IPS-15b (cell line): ENCODE results near the gene COL4A1.
"Not testable (repeated sequence)": the region's sequence is repeated elsewhere in the genome, so short reads cannot be mapped to it uniquely, and the experiment has no call there.

Source experiments
- H3K27me3 ChIP-seq: one replicate; pipeline ENCODE4 v1.6.1; 2013; ENCODE audit warnings: low read length; ENCODE audit not compliant: control insufficient read depth, insufficient read depth
- H3K36me3 ChIP-seq: one replicate; pipeline ENCODE4 v1.6.1; 2013; ENCODE audit warnings: low read length; ENCODE audit not compliant: control insufficient read depth, insufficient read depth
- H3K4me1 ChIP-seq: one replicate; pipeline ENCODE4 v1.6.1; 2013; ENCODE audit warnings: mild to moderate bottlenecking, low read length; ENCODE audit not compliant: control insufficient read depth, insufficient read depth
- H3K4me3 ChIP-seq: one replicate; pipeline ENCODE4 v1.5.1; 2013; ENCODE audit warnings: low read depth, low read length
- H3K9ac ChIP-seq: one replicate; pipeline ENCODE4 v1.6.1; 2013; ENCODE audit warnings: low read depth, mild to moderate bottlenecking, low read length
- H3K9me3 ChIP-seq: one replicate; pipeline ENCODE4 v1.6.1; 2013; ENCODE audit warnings: mild to moderate bottlenecking, low read length; ENCODE audit not compliant: control insufficient read depth, insufficient read depth

COL4A1 gene

DNA sequence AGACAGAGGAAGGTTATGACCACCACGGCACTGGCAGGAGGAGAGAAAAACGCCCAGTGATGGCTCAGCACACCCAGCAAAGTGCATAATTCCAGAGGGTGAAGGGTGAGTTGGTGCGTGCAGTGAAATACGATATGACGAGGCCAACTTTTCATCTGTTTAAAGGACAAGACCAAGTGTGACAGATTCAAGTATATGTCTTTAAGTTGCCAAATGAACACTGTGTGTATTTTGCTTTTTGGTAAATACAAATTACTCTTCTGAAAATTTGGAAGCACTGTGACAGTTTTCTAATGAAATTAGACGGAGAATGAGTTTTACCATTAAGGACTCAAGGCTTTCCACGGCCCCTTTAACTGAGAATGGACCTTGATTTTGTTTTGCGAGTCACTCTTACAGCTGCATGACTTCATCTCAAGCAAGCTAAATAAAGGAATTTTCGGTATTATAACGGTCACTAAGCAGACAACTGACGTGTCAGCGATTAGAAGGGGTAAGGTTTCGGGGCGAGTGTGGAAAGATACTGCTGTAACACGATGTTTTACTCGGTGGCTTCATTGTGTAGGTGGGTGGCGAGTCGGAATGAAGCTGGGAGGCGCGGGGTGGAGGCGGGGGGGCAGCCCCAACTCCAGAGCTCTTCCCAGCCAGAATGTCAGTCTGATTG is 23.0 kb upstream of the COL4A1 start:
- Histone ChIP-seq H3K4me3 (no peak overlapping the region), H3K4me1 (peaks cover 22% of the 10 kb centered on the region), H3K9ac (no peak overlapping the region), H3K9me3 (no peaks in the 10 kb centered on the region), H3K27me3 (no peaks in the 10 kb centered on the region), H3K36me3 (no peaks in the 10 kb centered on the region)

DNA sequence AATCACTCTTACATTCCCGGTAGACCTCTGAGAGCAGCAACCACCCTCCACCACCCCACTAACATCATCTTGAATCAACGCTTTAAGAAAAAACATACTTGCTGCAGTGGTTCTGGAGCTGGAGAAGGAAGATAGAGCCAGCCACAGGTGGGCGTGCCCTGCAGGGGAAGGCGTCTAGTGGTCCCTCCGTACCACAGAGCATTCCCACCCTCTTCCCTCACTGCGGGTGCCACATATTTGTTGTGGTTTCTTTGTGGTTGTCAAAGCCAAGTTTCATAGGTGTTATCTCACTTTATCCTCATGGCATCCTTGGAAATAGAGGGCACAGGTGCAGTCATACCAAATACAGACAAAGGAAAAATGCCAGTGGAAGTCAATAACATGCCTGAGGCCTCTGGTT is 22.3 kb upstream of the COL4A1 start:
- Histone ChIP-seq H3K36me3 (no peaks in the 10 kb centered on the region), H3K9ac (no peak overlapping the region), H3K4me1 (peaks cover 23% of the 10 kb centered on the region)

DNA sequence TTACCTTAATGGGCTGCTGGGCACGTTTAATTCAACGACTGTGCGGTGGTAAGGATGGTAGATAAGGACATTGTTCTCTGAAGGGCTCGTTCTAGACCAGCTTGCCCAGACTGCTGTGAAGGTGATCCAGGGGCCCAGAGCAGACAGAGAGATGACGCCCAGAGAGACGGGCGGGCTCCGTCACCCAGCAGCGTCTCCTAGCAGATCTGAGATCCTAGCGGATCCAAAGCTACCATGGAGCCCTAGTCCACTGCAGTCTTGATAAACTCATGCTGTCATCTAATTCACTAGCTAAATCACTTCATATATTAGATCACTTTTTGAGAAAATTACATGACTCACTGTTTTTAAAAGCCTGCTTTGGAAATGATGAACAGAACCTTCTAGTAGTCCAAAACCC is 21.6 kb upstream of the COL4A1 start:
- Histone ChIP-seq H3K4me1 (peaks cover 25% of the 10 kb centered on the region), H3K27me3 (no peaks in the 10 kb centered on the region), H3K36me3 (no peaks in the 10 kb centered on the region), H3K9me3 (no peaks in the 10 kb centered on the region), H3K9ac (no peak overlapping the region), H3K4me3 (no peak overlapping the region)

More for the DNA sequence above, 22.3 kb upstream of the COL4A1 start:
- H3K4me3 ChIP-seq: no peak overlapping the region
- H3K9me3 ChIP-seq: no peaks in the 10 kb centered on the region
- no peaks in the 10 kb centered on the region for H3K27me3 ChIP-seq

GRCh38 chr13:110327051-110327721 is 20.2 kb upstream of the COL4A1 start:
- H3K9ac ChIP-seq: peak overlapping the region; percentile 26
- H3K4me3 ChIP-seq: peak overlapping the region; percentile 24
- H3K4me1 ChIP-seq: peaks cover 25% of the 10 kb centered on the region
- H3K36me3 ChIP-seq: no peaks in the 10 kb centered on the region
- H3K27me3 ChIP-seq: no peaks in the 10 kb centered on the region
- H3K9me3 ChIP-seq: no peaks in the 10 kb centered on the region

DNA sequence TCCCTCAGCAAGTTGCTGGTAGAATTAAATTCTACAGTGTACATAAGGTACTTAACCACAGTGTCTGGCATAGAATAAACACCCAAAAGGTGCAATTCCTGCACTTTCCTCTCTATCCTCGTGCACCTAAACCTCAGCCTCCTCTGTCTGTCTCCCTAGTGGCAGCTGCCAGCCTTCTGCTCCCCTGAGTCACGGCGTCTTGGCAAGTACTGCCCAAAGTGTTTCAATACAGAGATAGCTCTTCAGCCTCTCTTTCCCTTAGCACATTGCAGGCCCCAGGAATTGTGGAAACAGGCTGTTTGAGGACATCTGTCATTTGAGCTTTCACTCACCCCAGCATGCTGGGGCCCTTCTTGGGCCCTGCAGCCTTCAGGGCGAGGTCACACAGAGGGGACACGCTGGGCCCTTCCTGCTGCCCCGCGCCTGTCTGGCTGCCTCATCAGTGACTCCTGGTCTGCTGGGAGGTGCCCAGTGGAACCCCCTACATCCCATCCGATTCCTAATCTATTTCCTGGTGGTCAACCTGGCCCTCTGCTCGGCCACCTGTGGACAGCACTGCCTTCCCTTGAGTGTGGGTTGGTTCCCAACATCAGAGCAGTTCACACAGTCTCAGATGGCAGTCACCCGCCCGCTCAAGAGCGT is 19.4 kb upstream of the COL4A1 start:
- Histone ChIP-seq H3K4me1 (peaks cover 25% of the 10 kb centered on the region), H3K36me3 (no peaks in the 10 kb centered on the region), H3K4me3 (no peak overlapping the region), H3K9me3 (no peaks in the 10 kb centered on the region), H3K9ac (peak overlapping the region; percentile 29), H3K27me3 (no peaks in the 10 kb centered on the region)

- no peak overlapping the region for H3K4me3 ChIP-seq
- H3K36me3 ChIP-seq: no peaks in the 10 kb centered on the region
- H3K9ac ChIP-seq: no peak overlapping the region
- H3K4me1 ChIP-seq: peaks cover 23% of the 10 kb centered on the region
- H3K9me3 ChIP-seq: no peaks in the 10 kb centered on the region
- no peaks in the 10 kb centered on the region for H3K27me3 ChIP-seq
These were observed 17.2 kb upstream of the COL4A1 start for GRCh38 chr13:110324026-110324749.

- H3K27me3 ChIP-seq: no peaks in the 10 kb centered on the region
- H3K36me3 ChIP-seq: no peaks in the 10 kb centered on the region
- peaks cover 23% of the 10 kb centered on the region for H3K4me1 ChIP-seq
- H3K9ac ChIP-seq: no peak overlapping the region
- H3K4me3 ChIP-seq: no peak overlapping the region
- H3K9me3 ChIP-seq: no peaks in the 10 kb centered on the region
These were observed 16.4 kb upstream of the COL4A1 start for GRCh38 chr13:110323172-110323891.

GRCh38 chr13:110322828-110323171 is 15.8 kb upstream of the COL4A1 start:
- no peak overlapping the region for H3K4me3 ChIP-seq
- no peaks in the 10 kb centered on the region for H3K9me3 ChIP-seq
- H3K36me3 ChIP-seq: no peaks in the 10 kb centered on the region
- no peak overlapping the region for H3K9ac ChIP-seq
- H3K27me3 ChIP-seq: no peaks in the 10 kb centered on the region
- H3K4me1 ChIP-seq: peaks cover 17% of the 10 kb centered on the region

GRCh38 chr13:110322126-110322827 is 15.3 kb upstream of the COL4A1 start:
- Histone ChIP-seq H3K4me3 (no peak overlapping the region), H3K27me3 (no peaks in the 10 kb centered on the region), H3K36me3 (no peaks in the 10 kb centered on the region), H3K4me1 (peaks cover 13% of the 10 kb centered on the region), H3K9me3 (no peaks in the 10 kb centered on the region), H3K9ac (no peak overlapping the region)

DNA sequence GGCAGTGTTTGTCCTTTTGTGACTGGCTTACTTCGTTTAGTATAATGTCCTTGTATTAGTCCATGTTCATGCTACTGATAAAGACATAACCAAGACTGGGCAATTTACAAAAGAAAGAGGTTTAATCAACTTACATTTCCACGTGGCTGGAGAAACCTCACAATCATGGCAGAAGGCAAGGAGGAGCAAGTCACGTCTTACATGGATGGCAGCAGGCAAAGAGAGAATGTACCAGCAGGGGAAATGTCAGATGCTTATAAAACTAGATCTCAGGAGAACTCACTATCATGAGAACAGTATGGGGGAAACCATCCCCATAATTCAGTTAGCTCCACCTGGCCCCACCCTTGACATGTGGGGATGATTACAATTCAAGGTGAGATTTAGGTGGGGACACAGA is 14.6 kb upstream of the COL4A1 start:
- not testable (repeated sequence) for H3K36me3 ChIP-seq, H3K9ac ChIP-seq, H3K9me3 ChIP-seq, H3K4me3 ChIP-seq, H3K27me3 ChIP-seq, H3K4me1 ChIP-seq

- Histone ChIP-seq H3K9me3 (no peaks in the 10 kb centered on the region), H3K4me1 (peaks cover 4% of the 10 kb centered on the region), H3K36me3 (no peaks in the 10 kb centered on the region), H3K27me3 (no peaks in the 10 kb centered on the region), H3K9ac (no peak overlapping the region), H3K4me3 (no peak overlapping the region)
These were observed 13.7 kb upstream of the COL4A1 start for GRCh38 chr13:110320645-110321044.
